ENCODE measurements around the gene ZBTB7C. TPM values are rescaled to one million over a fixed set of nuclear protein-coding genes. Genes with fewer than 3 reads are reported as not detected.

ZBTB7C gene
- total and polyA plus RNA-seq, 10 of the 15 experiments (the other 5 are each of a cell fraction or from before 2014, with no cell fraction given) = under 0.01 to 0.08 (median 0.01) TPM; not detected in 7

DNA sequence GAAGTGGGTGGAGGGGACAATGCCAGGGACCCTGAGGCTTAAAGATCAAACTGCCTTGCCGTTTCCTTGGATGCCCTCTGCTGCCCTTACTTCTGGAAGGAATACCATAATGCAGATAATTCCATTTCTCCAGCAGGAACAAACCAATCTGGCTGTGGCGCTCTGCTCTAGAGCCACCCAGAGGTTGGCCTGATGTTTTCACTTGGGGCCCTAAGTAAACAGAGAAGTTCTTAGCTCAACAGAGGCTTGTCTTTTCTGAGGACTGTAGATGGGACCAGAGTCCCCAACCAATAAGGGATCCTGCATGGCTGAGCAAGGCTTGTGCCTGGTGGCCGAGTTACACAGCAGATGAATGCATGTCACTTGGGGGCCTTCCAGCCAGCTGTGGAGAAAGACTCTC, 230.2 kb downstream of the ZBTB7C start (continued):
- TF ChIP-seq MAX (IDR thresholded peaks at IDR 0.05; ENCODE audit: low read depth, low read length) = no peak
- TF ChIP-seq SKIL (IDR thresholded peaks at IDR 0.05; ENCODE audit: low read depth, poor library complexity, severe bottlenecking) = no peak
- no peak for TF ChIP-seq SRF (IDR thresholded peaks at IDR 0.05; ENCODE audit: low read depth in 2 of 2, low read length in 2 of 2)
- no peak for TF ChIP-seq PML (IDR thresholded peaks at IDR 0.05; ENCODE audit: low read length)
- no peak for TF ChIP-seq RBBP5 (conservative IDR thresholded peaks at IDR 0.05)

GRCh38 chr18:48176909-48177308, 232.3 kb downstream of the ZBTB7C start:
- intact Hi-C loops (cut with micrococcal nuclease; ENCODE audit: unreplicated experiment) (loop anchor here (5.0 kb wide), 1 partner anchor 50 kb away; no protein-coding TSS in a partner anchor), in situ Hi-C loops (cut with MboI) (no loop called here)
- Histone ChIP-seq H3K9ac (ENCODE audit: control insufficient read depth, insufficient read depth, low read length) (no peak overlapping the region), H3K4me3 (no peak overlapping the region), H2AFZ (ENCODE audit: control insufficient read depth, low read depth, low read length) (no peak overlapping the region), H3K36me3 (ENCODE audit: control insufficient read depth in 2 of 2, insufficient read depth in 2 of 2, low read length in 1 of 2) (no peaks in the 10 kb centered on the region), H3K27me3 (replicated peaks in 1 of 2; ENCODE audit: control insufficient read depth in 2 of 2, insufficient read depth in 2 of 2, low read length in 1 of 2) (no peaks in the 10 kb centered on the region; a peak in 1 of 4 replicates), H4K20me1 (ENCODE audit: control insufficient read depth, insufficient read depth) (no peaks in the 10 kb centered on the region), H3K4me2 (ENCODE audit: control insufficient read depth, insufficient read depth) (no peak overlapping the region), H3K4me1 (ENCODE audit: control insufficient read depth, insufficient read depth, low read length) (no peaks in the 10 kb centered on the region), H3K79me2 (ENCODE audit: control insufficient read depth, insufficient read depth, low read length) (no peaks in the 10 kb centered on the region), H3K27ac (ENCODE audit: control insufficient read depth, insufficient read depth) (no peak overlapping the region), H3K9me3 (replicated peaks; ENCODE audit: control insufficient read depth, insufficient read depth, low read length) (no peaks in the 10 kb centered on the region)
- SMC1A ChIA-PET (ENCODE audit: uncharacterized antibody, unreplicated experiment) = no interaction called here
- ATAC-seq (no peak), FAIRE-seq (no peak), DNase-seq (ENCODE audit: low read depth, low spot score) (no peak)
- CTCF ChIA-PET = no interaction called here
- no TSS peak for BruUV-seq (replicated peaks)
- 49% methylated on average over 4 of the region's 4 CpGs for WGBS (ENCODE audit: insufficient coverage, insufficient replicate concordance, low lambda C conversion rate, missing lambda C conversion rate)
- TF ChIP-seq, protein P1, sequence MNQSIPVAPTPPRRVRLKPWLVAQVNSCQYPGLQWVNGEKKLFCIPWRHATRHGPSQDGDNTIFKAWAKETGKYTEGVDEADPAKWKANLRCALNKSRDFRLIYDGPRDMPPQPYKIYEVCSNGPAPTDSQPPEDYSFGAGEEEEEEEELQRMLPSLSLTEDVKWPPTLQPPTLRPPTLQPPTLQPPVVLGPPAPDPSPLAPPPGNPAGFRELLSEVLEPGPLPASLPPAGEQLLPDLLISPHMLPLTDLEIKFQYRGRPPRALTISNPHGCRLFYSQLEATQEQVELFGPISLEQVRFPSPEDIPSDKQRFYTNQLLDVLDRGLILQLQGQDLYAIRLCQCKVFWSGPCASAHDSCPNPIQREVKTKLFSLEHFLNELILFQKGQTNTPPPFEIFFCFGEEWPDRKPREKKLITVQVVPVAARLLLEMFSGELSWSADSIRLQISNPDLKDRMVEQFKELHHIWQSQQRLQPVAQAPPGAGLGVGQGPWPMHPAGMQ (IDR thresholded peaks at IDR 0.05; ENCODE audit: borderline replicate concordance) = no peak
- RAD21 ChIA-PET (ENCODE audit: unreplicated experiment) = no interaction called here
- POLR2A ChIA-PET = no interaction called here

All from GM12878 (cell line).